K562 (cell line): ENCODE results near the gene SCRN2. TPM values are rescaled to one million over a fixed set of nuclear protein-coding genes. Genes with fewer than 3 reads are reported as not detected.

Experiments used
- EP300 ChIP-seq: IDR thresholded peaks from 2 replicates; pipeline ENCODE4 v1.6.1; 2012; ENCODE audit warnings: low read length, improper control_type of control experiment
- JUNB ChIP-seq: fragments of 450-650 bp; formaldehyde crosslinking; conservative IDR thresholded peaks from 2 replicates; pipeline ENCODE4 v1.4.0; 2020; ENCODE audit warnings: mild to moderate bottlenecking
- NRF1 ChIP-seq, 2 experiments: fragments of 450-650 bp; IDR thresholded peaks in 1 of 2; conservative IDR thresholded peaks in 1 of 2; 2 replicates each; pipeline ENCODE4 v1.6.1; 2014; ENCODE audit warnings: mild to moderate bottlenecking in 2 of 2
- RCOR1 ChIP-seq, 2 experiments: IDR thresholded peaks; 2 replicates each; pipeline ENCODE4 v1.6.1; 2012; ENCODE audit warnings: low read depth in 2 of 2, low read length in 2 of 2, borderline replicate concordance in 1 of 2, improper control_type of control experiment in 1 of 2
- RHOXF2B ChIP-seq: fragments of 250-450 bp; sonication (Bioruptor Pico); conservative IDR thresholded peaks from 2 replicates; pipeline ENCODE4 v1.5.1; 2021
- SIN3A ChIP-seq, 2 experiments: fragments of 150-350 bp in 1 of 2; IDR thresholded peaks; 2 replicates each; pipeline ENCODE4 v1.6.1; 2011 to 2016; ENCODE audit warnings: borderline replicate concordance in 2 of 2, low read depth in 2 of 2, low read length in 2 of 2, mild to moderate bottlenecking in 2 of 2, moderate library complexity in 2 of 2; ENCODE audit not compliant: control insufficient read depth in 1 of 2
- STAG1 ChIP-seq: sonication (generic); formaldehyde crosslinking; IDR thresholded peaks from 2 replicates; pipeline ENCODE4 v1.5.0; 2020; ENCODE audit warnings: missing genetic modification reagents, borderline replicate concordance
- TBL1XR1 ChIP-seq, 2 experiments: IDR thresholded peaks; 2 replicates each; pipeline ENCODE4 v1.6.1; 2012; ENCODE audit warnings: improper control_type of control experiment in 2 of 2, low read length in 2 of 2, mild to moderate bottlenecking in 1 of 2
- YBX1 ChIP-seq: fragments of 450-650 bp; IDR thresholded peaks from 2 replicates; pipeline ENCODE4 v1.7.1; 2016; ENCODE audit warnings: mild to moderate bottlenecking
- ZBED1 ChIP-seq: IDR thresholded peaks from 2 replicates; pipeline ENCODE4 v1.6.1; 2014
- ZKSCAN3 ChIP-seq: fragments of 250-450 bp; sonication (Bioruptor Pico); IDR thresholded peaks from 2 replicates; pipeline ENCODE4 v1.4.0; 2020
- ZNF124 ChIP-seq: sonication (generic); formaldehyde crosslinking; IDR thresholded peaks from 2 replicates; pipeline ENCODE4 v1.8.1; 2022; ENCODE audit warnings: missing genetic modification reagents
- ZNF146 ChIP-seq: IDR thresholded peaks from one replicate; pipeline ENCODE4 v1.6.1; 2018; ENCODE audit warnings: missing compliant biosample characterization; ENCODE audit not compliant: unreplicated experiment
- ZNF174 ChIP-seq: fragments of 250-450 bp; sonication (Bioruptor Pico); IDR thresholded peaks from 2 replicates; pipeline ENCODE4 v1.4.0; 2020; ENCODE audit warnings: mild to moderate bottlenecking
- ZNF785 ChIP-seq: fragments of 250-450 bp; sonication (Bioruptor Pico); IDR thresholded peaks from 2 replicates; pipeline ENCODE4 v1.4.0; 2020; ENCODE audit warnings: mild to moderate bottlenecking
- polyA plus RNA-seq, 8 experiments: library from polyadenylated mRNA; depleted of rRNA in 4 of 8; stranded (reverse) in 5 of 8; unstranded in 3 of 8; fragments of >200 nt; fragmentation: Nextera tagmentation in 2 of 8; fragmentation: Illumina TruSeq in 1 of 8; extraction: Ambion mirVana in 2 of 8; extraction: Trizol in 1 of 8; gene quantifications; 2 replicates each; pipeline versions ENCODE4 v1.2.1 to v1.2.3, GENCODE V29; 2011 to 2014; ENCODE audit warnings: inconsistent platforms in 1 of 8, missing spikeins in 1 of 8
- total RNA-seq, 7 experiments: library from RNA; depleted of rRNA in 6 of 7; stranded (reverse); fragments of >200 nt in 6 of 7; fragmentation: Illumina TruSeq in 2 of 7; extraction: Trizol in 2 of 7; gene quantifications; 2 replicates each; pipeline versions ENCODE4 v1.2.1 to v1.2.3, GENCODE V29; 2011 to 2021; ENCODE audit warnings: low replicate concordance in 1 of 7
- TF ChIP-seq, protein P1 (sequence below): fragments of 150-350 bp; conservative IDR thresholded peaks from 2 replicates; pipeline ENCODE4 v1.6.1; 2014; ENCODE audit warnings: low read length
- TF ChIP-seq, protein P2 (sequence below): fragments of 450-650 bp; IDR thresholded peaks from 2 replicates; pipeline ENCODE4 v1.6.1; 2016; ENCODE audit warnings: borderline replicate concordance
- TF ChIP-seq, protein P3 (sequence below): fragments of 250-450 bp; sonication (Bioruptor Pico); IDR thresholded peaks from 2 replicates; pipeline ENCODE4 v1.4.0; 2020

Gene SCRN2
- total and polyA plus RNA-seq, 9 of the 15 experiments (the other 6 are each of a cell fraction or from before 2014, with no cell fraction given), result 0.25 to 32.9 (median 13.6) TPM

DNA sequence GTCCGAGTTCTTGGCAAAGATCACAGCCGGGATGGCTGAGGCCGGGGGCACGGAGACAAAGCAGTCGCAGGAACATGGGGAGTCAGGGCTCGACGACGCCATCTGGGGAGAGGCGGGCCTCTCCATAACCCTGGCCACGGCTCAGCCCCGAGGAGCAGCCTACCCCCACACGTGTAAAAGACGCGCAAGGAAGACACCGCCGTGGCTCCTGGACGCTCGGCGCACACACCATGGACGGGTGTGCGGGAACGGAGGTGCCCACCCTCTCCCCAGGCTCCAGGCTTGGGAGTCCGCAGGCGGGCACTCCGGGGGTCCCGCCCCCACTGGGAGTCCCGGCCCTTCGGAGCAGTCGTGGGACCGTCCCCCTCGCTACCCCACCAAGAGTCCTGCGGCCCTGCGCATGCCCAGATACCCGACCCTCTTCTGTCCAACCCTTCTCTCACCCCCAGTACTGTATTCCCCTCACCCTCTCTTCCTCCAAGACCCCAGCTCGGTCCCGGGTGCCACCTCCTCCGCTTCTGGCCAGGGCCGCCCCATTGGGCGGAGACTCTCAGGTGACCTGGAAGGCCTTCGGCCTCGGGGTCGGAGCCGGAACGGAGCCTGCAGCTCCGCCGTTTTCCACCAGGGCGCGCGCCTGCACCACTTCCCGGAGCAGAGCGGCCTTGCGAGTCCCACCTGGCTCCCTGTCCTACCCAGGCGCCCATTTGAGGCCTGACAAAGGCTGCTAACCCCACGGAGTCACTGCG is at the start of gene SCRN2 (continued):
- peak; percentile 84 to 86 for TF ChIP-seq NRF1 (conservative IDR thresholded peaks at IDR 0.05 in 1 of 2, IDR thresholded peaks at IDR 0.05 in 1 of 2)
- peak; percentile 70; the same call in 1 of the 2 replicates for TF ChIP-seq ZBED1
- TF ChIP-seq, protein P1, sequence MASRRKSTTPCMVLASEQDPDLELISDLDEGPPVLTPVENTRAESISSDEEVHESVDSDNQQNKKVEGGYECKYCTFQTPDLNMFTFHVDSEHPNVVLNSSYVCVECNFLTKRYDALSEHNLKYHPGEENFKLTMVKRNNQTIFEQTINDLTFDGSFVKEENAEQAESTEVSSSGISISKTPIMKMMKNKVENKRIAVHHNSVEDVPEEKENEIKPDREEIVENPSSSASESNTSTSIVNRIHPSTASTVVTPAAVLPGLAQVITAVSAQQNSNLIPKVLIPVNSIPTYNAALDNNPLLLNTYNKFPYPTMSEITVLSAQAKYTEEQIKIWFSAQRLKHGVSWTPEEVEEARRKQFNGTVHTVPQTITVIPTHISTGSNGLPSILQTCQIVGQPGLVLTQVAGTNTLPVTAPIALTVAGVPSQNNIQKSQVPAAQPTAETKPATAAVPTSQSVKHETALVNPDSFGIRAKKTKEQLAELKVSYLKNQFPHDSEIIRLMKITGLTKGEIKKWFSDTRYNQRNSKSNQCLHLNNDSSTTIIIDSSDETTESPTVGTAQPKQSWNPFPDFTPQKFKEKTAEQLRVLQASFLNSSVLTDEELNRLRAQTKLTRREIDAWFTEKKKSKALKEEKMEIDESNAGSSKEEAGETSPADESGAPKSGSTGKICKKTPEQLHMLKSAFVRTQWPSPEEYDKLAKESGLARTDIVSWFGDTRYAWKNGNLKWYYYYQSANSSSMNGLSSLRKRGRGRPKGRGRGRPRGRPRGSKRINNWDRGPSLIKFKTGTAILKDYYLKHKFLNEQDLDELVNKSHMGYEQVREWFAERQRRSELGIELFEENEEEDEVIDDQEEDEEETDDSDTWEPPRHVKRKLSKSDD, result 0 out of 2 replicates have a peak, but pooled peaks have one; percentile 19
- TF ChIP-seq, protein P2, sequence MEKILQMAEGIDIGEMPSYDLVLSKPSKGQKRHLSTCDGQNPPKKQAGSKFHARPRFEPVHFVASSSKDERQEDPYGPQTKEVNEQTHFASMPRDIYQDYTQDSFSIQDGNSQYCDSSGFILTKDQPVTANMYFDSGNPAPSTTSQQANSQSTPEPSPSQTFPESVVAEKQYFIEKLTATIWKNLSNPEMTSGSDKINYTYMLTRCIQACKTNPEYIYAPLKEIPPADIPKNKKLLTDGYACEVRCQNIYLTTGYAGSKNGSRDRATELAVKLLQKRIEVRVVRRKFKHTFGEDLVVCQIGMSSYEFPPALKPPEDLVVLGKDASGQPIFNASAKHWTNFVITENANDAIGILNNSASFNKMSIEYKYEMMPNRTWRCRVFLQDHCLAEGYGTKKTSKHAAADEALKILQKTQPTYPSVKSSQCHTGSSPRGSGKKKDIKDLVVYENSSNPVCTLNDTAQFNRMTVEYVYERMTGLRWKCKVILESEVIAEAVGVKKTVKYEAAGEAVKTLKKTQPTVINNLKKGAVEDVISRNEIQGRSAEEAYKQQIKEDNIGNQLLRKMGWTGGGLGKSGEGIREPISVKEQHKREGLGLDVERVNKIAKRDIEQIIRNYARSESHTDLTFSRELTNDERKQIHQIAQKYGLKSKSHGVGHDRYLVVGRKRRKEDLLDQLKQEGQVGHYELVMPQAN, result peak; percentile 77
- no peak for TF ChIP-seq JUNB (CRISPR knock-in tag)
- no peak for TF ChIP-seq RHOXF2B
- TF ChIP-seq YBX1, result no peak
- TF ChIP-seq STAG1 (CRISPR knock-in tag), result peak; percentile 98
- TF ChIP-seq, protein P3, sequence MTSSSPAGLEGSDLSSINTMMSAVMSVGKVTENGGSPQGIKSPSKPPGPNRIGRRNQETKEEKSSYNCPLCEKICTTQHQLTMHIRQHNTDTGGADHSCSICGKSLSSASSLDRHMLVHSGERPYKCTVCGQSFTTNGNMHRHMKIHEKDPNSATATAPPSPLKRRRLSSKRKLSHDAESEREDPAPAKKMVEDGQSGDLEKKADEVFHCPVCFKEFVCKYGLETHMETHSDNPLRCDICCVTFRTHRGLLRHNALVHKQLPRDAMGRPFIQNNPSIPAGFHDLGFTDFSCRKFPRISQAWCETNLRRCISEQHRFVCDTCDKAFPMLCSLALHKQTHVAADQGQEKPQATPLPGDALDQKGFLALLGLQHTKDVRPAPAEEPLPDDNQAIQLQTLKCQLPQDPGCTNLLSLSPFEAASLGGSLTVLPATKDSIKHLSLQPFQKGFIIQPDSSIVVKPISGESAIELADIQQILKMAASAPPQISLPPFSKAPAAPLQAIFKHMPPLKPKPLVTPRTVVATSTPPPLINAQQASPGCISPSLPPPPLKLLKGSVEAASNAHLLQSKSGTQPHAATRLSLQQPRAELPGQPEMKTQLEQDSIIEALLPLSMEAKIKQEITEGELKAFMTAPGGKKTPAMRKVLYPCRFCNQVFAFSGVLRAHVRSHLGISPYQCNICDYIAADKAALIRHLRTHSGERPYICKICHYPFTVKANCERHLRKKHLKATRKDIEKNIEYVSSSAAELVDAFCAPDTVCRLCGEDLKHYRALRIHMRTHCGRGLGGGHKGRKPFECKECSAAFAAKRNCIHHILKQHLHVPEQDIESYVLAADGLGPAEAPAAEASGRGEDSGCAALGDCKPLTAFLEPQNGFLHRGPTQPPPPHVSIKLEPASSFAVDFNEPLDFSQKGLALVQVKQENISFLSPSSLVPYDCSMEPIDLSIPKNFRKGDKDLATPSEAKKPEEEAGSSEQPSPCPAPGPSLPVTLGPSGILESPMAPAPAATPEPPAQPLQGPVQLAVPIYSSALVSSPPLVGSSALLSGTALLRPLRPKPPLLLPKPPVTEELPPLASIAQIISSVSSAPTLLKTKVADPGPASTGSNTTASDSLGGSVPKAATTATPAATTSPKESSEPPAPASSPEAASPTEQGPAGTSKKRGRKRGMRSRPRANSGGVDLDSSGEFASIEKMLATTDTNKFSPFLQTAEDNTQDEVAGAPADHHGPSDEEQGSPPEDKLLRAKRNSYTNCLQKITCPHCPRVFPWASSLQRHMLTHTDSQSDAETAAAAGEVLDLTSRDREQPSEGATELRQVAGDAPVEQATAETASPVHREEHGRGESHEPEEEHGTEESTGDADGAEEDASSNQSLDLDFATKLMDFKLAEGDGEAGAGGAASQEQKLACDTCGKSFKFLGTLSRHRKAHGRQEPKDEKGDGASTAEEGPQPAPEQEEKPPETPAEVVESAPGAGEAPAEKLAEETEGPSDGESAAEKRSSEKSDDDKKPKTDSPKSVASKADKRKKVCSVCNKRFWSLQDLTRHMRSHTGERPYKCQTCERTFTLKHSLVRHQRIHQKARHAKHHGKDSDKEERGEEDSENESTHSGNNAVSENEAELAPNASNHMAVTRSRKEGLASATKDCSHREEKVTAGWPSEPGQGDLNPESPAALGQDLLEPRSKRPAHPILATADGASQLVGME (CRISPR knock-in tag), result no peak; the same call in 1 of the 2 replicates
- no peak for TF ChIP-seq ZNF785 (CRISPR knock-in tag)
- no peak for TF ChIP-seq ZKSCAN3
- no peak for TF ChIP-seq EP300
- TF ChIP-seq SIN3A (IDR thresholded peaks at IDR 0.05; ENCODE audit: borderline replicate concordance in 2 of 2, control insufficient read depth in 1 of 2, low read depth in 2 of 2, low read length in 2 of 2), result peak in 1 of 2 experiments; percentile 10; a peak in 1 of 4 replicates
- TF ChIP-seq RCOR1 (IDR thresholded peaks at IDR 0.05; ENCODE audit: borderline replicate concordance in 1 of 2, low read depth in 2 of 2, low read length in 2 of 2), result peak in 1 of 2 experiments; percentile 51; a peak in 2 of 4 replicates
- no peak for TF ChIP-seq ZNF124 (CRISPR knock-in tag)
- TF ChIP-seq ZNF146 (CRISPR knock-in tag), result no peak
- no peak for TF ChIP-seq TBL1XR1 (IDR thresholded peaks at IDR 0.05; ENCODE audit: low read length in 2 of 2)
- TF ChIP-seq ZNF174 (CRISPR knock-in tag), result no peak
